GM15510 (cell line): ENCODE measurements around the gene TAS2R7.

Experiments used
- POLR2A ChIP-seq: IDR thresholded peaks from 3 replicates; pipeline ENCODE4 v1.6.1; 2011; ENCODE audit warnings: borderline replicate concordance; ENCODE audit not compliant: insufficient read length; ENCODE audit errors: extremely low read depth

TAS2R7 gene

GRCh38 chr12:10802587-10802986 lies at the start of gene TAS2R7:
Gene TAS2R7 (minus strand): TSS chr12:10802627. CDS start chr12:10802570, 57 bp downstream.
- TF ChIP-seq POLR2A, result no peak

GRCh38 chr12:10851243-10851858 lies 48.9 kb upstream of the TAS2R7 start:
- TF ChIP-seq POLR2A, result no peak

DNA sequence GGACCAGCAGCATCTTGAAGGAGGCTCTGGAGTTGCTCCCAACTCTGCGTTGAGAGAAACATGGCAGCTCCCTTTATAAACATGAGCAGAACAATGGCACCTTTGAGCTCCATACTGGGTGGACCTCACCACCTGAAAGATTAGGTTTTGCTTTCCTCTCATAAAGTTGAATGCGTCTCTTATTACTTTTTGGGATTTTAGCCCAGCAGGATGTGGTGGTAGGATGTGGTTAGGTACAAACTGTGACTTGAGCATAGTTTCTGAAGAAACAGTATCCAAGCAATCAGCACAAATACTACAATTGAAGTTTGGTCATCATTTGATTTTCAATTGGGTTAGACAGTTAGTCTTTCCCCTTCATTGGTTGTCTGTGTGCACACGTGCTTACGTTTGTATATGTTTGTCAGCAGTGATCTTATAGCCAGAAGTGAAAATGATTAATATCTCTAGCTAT lies 47.0 kb upstream of the TAS2R7 start, which contains the start of gene PRR4:
Gene PRR4, minus strand, starts transcription at position 51 of the 454 bp plus-strand sequence. Its CDS starts 38 bp downstream, at position 13.
- no peak for TF ChIP-seq POLR2A

DNA sequence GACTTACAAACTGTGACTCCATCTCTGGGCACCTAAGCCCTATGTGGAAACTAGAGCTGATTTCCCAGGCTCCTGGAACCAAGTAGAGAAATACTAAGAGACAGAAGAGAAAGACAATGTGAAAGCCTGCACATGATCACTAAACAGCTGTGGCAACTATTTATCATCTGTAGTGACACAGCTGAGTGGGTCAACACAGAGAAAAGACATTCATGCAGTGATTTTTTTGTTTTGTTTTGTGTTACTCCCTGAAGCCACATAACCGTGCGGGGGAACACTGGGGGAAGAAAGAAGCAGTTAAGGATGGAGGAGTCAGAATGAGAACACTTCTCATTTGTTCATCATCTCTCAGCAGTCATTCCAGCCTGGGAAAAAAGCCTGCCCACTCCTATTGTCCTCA lies 45.3 kb upstream of the TAS2R7 start:
- TF ChIP-seq POLR2A, result no peak

DNA sequence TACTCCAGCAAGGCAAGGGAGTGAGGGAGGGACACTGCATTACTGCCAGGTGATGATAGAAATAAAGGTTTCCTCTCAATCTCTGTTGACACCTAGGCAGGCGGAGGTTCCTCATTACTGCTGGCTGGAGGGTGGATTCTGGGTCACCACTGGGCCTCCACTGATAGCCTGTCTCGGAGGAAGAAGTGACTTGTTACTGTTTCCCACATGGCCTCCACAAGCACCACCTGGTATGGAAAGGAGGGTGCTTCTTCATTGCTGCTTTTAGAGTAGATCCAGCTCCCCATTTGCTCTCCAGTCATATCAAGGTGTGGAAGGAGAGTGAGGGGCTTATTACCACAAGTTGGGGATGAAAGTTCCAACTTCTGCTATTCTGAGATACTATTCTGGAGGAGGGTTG lies 40.4 kb upstream of the TAS2R7 start:
- TF ChIP-seq POLR2A, result no peak

- no peak for TF ChIP-seq POLR2A
Measured at GRCh38 chr12:10838461-10838860, 36.0 kb upstream of the TAS2R7 start.

DNA sequence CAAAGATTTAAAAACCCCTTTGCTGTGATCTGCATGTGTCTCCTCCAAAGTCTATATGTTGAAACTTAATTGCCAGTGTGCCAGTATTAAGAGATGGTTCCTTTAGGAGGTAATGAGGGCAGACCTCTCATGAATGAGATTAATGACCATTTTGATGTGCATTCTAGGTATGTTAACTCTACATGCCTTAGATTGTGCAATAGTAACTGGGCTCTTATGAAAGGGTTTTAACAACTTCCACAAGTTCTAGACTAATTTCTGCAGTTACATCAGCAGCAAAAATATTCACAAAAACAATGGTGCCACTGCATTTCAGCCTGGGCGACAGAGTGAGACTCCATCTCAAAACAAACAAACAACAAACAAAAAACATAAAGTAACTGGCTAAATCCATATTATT lies 27.6 kb upstream of the TAS2R7 start:
- no peak for TF ChIP-seq POLR2A

DNA sequence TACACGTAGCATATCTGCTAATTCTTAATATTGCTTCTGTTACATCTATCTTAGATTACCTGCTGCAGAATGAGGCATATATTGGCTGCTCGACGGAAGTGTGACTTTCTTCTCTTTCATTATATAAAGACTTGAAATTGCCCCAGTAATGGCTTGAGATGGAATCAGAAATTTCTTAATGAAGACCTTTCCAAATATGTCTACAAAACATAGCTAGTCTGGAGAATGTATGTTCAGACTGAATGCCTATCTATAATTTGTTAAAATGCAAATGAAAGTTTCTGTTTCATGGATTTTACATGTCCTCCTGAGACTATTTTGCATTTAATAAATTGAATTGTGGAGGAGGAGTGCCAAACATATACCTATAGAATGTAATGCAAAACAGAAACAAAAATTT lies 23.8 kb upstream of the TAS2R7 start, which contains the start of gene TAS2R10:
Gene TAS2R10, minus strand, starts transcription at position 101 of the 400 bp plus-strand sequence. Its CDS starts 89 bp downstream, at position 12.
- no peak for TF ChIP-seq POLR2A

- no peak for TF ChIP-seq POLR2A
Measured at GRCh38 chr12:10824957-10825356, 22.5 kb upstream of the TAS2R7 start.

DNA sequence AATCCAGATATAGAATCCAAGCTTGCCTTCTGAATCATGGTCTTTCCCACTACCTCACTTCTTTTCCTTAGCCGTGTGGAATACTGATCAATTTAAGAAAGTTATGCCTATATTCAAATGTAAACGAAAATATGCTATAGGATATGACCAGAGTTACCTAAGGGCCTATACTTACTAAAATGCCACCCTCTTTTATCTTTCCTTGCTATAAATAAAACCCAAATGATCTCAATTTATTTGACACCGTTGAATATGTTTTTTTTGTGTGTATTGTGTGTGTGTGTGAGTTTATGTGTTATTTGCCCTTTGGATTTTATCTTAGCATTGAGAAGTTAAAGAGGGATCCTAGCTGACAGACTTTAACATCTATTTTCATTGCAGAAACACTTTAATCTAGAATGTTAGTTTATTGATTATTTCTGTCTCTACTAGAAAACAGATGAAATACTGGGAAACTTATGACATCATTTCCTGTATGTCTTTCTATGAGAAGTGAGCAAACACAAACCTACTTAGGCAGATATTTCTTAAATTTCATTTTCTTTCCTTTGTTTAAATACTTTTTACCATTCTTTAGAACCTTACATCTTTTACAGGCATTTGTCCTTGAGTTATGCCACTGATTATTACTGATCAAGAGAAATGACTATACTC lies 9.6 kb upstream of the TAS2R7 start:
- no peak for TF ChIP-seq POLR2A

DNA sequence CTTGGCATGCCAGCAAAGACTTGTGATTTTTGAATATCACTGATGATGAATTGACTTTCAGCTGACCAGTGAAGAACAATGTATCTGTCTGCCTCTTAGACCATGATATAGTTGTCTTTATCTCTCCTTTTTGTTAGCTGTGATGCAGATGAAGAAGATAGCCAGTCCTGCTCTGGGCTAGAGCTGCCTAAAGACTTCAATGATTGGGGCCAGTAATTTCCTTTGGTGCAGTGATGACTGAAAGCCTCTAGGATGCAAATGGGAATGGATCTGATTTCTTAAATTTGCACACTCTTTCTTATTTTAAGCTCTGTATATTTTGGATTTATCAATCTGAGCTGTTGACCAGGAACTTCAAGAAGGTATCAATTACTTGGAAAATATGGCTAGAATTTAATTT lies 7.6 kb upstream of the TAS2R7 start, which contains the start of gene TAS2R9:
Gene TAS2R9, minus strand, starts transcription at position 101 of the 400 bp plus-strand sequence. Its CDS starts 93 bp downstream, at position 8.
- TF ChIP-seq POLR2A, result no peak

DNA sequence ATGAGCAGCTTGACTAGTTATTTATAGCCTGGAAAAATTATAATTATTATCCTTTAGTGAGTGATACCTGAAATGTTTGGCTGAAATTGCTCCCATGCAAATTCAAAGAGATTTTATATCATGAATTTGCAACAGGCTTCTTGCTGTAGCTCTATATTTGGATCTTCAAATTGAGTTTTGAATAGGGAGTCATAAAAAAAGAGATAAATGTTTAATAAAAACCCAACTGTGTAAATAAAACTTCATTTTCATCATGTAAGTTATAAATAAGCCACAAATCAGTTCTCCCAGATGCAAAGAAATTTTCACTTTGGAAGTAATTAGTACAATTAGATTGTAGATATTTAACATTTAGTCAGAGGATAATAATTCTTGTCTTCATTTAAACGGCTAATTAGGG lies 4.8 kb upstream of the TAS2R7 start, which contains the start of gene TAS2R8:
Gene TAS2R8, minus strand, starts transcription at position 101 of the 400 bp plus-strand sequence. CDS start 306 bp downstream, outside the sequence.
- no peak for TF ChIP-seq POLR2A

DNA sequence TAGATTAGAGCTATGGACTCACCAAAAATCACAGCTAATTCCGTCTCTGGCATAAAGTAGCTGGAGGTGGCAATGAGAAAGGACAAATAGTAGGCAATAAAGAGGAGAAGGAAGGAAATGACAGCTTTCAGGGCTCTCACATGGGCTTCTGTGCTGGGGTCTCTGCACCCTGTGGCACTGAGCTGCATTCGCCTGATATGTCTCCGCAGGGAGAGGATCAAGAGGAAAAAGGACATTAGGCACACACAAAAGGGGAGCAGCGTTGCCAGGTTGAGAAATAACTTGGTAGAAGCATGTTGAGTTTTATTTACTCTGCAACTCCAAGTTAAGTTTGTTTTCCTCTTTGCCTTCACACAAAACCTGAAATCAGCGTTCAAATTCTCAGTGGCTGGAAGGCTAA lies 686 bp downstream of the TAS2R7 start:
- TF ChIP-seq POLR2A, result no peak

- TF ChIP-seq POLR2A, result no peak
Measured at GRCh38 chr12:10794222-10794621, 8.2 kb downstream of the TAS2R7 start.

DNA sequence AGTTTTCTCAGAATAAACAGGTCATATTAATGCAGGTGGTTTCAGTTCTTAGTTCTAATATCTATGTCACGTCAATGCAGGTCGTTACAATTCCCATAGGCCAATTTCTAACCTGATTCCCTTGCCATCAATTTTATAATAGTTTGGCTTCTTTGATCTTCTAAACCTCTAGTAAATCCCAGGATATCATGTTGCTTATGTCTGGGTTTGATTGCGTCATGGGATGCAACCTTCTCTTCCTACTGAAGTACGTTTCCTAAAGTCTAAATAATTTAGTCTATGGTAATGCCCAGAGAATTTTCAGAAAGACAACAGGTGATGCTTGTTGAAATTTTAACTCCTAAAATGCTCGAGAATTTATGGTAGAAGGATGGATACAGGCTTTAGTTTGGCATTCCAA lies 19.2 kb downstream of the TAS2R7 start:
- no peak for TF ChIP-seq POLR2A

- no peak for TF ChIP-seq POLR2A
Measured at GRCh38 chr12:10779103-10779502, 23.3 kb downstream of the TAS2R7 start.
